A549 (cell line): ENCODE data around the gene TRIP13.

Experiments
- CBX2 ChIP-seq: fragments of 200-600 bp; sonication (generic); IDR thresholded peaks from 2 replicates; pipeline ENCODE4 v1.6.1; 2016; ENCODE audit warnings: low read depth, mild to moderate bottlenecking, borderline replicate concordance
- CTCF ChIP-seq: fragments of >200 bp; sonication (Bioruptor Twin); formaldehyde crosslinking; IDR thresholded peaks from 3 replicates; pipeline ENCODE4 v1.5.1; 2016
- HOXB5 ChIP-seq: fragments of 250-450 bp; sonication (Bioruptor Pico); IDR thresholded peaks from 2 replicates; pipeline ENCODE4 v1.5.0; 2020; ENCODE audit warnings: mild to moderate bottlenecking, moderate library complexity
- JUN ChIP-seq, 2 experiments: fragments of >200 bp; sonication (Bioruptor Twin); formaldehyde crosslinking; IDR thresholded peaks; 2 replicates in 1 of 2; 3 replicates in 1 of 2; pipeline ENCODE4 v1.6.1; 2016 to 2017
- MAX ChIP-seq: IDR thresholded peaks from 2 replicates; pipeline ENCODE4 v1.6.1; 2012
- MAZ ChIP-seq: fragments of 150-350 bp; IDR thresholded peaks from 2 replicates; pipeline ENCODE4 v1.6.1; 2014; ENCODE audit warnings: antibody characterized with exemption, low read depth, low read length, borderline replicate concordance
- MYC ChIP-seq: IDR thresholded peaks from 2 replicates; pipeline ENCODE4 v1.6.1; 2012; ENCODE audit warnings: mild to moderate bottlenecking, inconsistent platforms, low read length, improper control_type of control experiment, borderline replicate concordance
- POLR2A ChIP-seq: IDR thresholded peaks from 2 replicates; pipeline ENCODE4 v1.6.1; 2012; ENCODE audit warnings: mild to moderate bottlenecking, low read length
- RAD21 ChIP-seq, 2 experiments: fragments of >200 bp in 1 of 2; sonication (Bioruptor Twin) in 1 of 2; formaldehyde crosslinking in 1 of 2; IDR thresholded peaks in 1 of 2; conservative IDR thresholded peaks in 1 of 2; 2 replicates in 1 of 2; 3 replicates in 1 of 2; pipeline ENCODE4 v1.6.1; 2012 to 2018; ENCODE audit warnings: inconsistent platforms in 1 of 2
- RCOR1 ChIP-seq: fragments of 150-350 bp; IDR thresholded peaks from 2 replicates; pipeline ENCODE4 v1.6.1; 2014; ENCODE audit warnings: antibody characterized with exemption, low read length, low read depth
- RFX5 ChIP-seq: fragments of 450-650 bp; IDR thresholded peaks from 2 replicates; pipeline ENCODE4 v1.7.1; 2014; ENCODE audit warnings: antibody characterized with exemption, mild to moderate bottlenecking, moderate library complexity
- TFCP2L1 ChIP-seq: fragments of 250-450 bp; sonication (Bioruptor Pico); IDR thresholded peaks from 2 replicates; pipeline ENCODE4 v1.5.0; 2021; ENCODE audit warnings: mild to moderate bottlenecking
- TF ChIP-seq, protein P1 (sequence below): IDR thresholded peaks from 2 replicates; pipeline ENCODE4 v1.6.1; 2012

- no peak for TF ChIP-seq HOXB5 (CRISPR knock-in tag)
- TF ChIP-seq CTCF = no peak
- TF ChIP-seq RAD21 (conservative IDR thresholded peaks at IDR 0.05 in 1 of 2, IDR thresholded peaks at IDR 0.05 in 1 of 2) = no peak
- no peak for TF ChIP-seq RCOR1
- no peak for TF ChIP-seq MAZ
- TF ChIP-seq MYC = no peak
- no peak for TF ChIP-seq JUN (IDR thresholded peaks at IDR 0.05)
- TF ChIP-seq, protein P1, sequence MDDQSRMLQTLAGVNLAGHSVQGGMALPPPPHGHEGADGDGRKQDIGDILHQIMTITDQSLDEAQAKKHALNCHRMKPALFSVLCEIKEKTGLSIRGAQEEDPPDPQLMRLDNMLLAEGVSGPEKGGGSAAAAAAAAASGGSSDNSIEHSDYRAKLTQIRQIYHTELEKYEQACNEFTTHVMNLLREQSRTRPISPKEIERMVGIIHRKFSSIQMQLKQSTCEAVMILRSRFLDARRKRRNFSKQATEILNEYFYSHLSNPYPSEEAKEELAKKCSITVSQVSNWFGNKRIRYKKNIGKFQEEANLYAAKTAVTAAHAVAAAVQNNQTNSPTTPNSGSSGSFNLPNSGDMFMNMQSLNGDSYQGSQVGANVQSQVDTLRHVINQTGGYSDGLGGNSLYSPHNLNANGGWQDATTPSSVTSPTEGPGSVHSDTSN = no peak
- TF ChIP-seq TFCP2L1 (CRISPR knock-in tag) = no peak
- TF ChIP-seq MAX = no peak
- no peak for TF ChIP-seq POLR2A
- no peak for TF ChIP-seq RFX5
- no peak for TF ChIP-seq CBX2
These were observed 52.5 kb downstream of the TRIP13 start for GRCh38 chr5:944992-945685.
